GM18907 (cell line): ENCODE measurements around the gene TAAR6.
"Not testable (repeated sequence)": the region's sequence is repeated elsewhere in the genome, so short reads cannot be mapped to it uniquely, and the experiment has no call there.

Experiments
- ATAC-seq: cut with Tn5 transposase; IDR thresholded peaks from one replicate; pipeline ENCODE4 v1.9.1; 2021; ENCODE audit warnings: mild to moderate bottlenecking, moderate library complexity; ENCODE audit not compliant: unreplicated experiment

TAAR6 gene

GRCh38 chr6:132587424-132587823 is 17.3 kb downstream of the TAAR6 start:
- no peak for ATAC-seq

- ATAC-seq, result no peak
Observed at GRCh38 chr6:132589454-132589853, 19.3 kb downstream of the TAAR6 start, which contains the start of gene TAAR5. TAAR5 (minus strand) TSS chr6:132589741; CDS start chr6:132589686, 55 bp downstream.

GRCh38 chr6:132590362-132590761 is 20.2 kb downstream of the TAAR6 start:
- ATAC-seq, result no peak

- ATAC-seq, result no peak
Observed at GRCh38 chr6:132592855-132593254, 22.7 kb downstream of the TAAR6 start.

GRCh38 chr6:132596201-132596600 is 26.1 kb downstream of the TAAR6 start:
- ATAC-seq, result no peak

GRCh38 chr6:132598473-132598872 is 28.4 kb downstream of the TAAR6 start:
- peak; percentile 78 for ATAC-seq

- not testable (repeated sequence) for ATAC-seq
Observed at GRCh38 chr6:132600900-132601299, 30.8 kb downstream of the TAAR6 start.

GRCh38 chr6:132604635-132605152 is 34.6 kb downstream of the TAAR6 start:
- no peak for ATAC-seq

- ATAC-seq, result peak; percentile 87
Observed at GRCh38 chr6:132607544-132608233, 37.6 kb downstream of the TAAR6 start.

GRCh38 chr6:132611616-132612015 is 41.5 kb downstream of the TAAR6 start:
- no peak for ATAC-seq

GRCh38 chr6:132612449-132613108 is 42.5 kb downstream of the TAAR6 start:
- no peak for ATAC-seq

GRCh38 chr6:132614554-132614953 is 44.4 kb downstream of the TAAR6 start:
- peak; percentile 52 for ATAC-seq

GRCh38 chr6:132616677-132617076 is 46.6 kb downstream of the TAAR6 start:
- ATAC-seq, result no peak
